Stimulated activated naive CD8-positive, alpha-beta T cell treated with anti-CD3 and anti-CD28 coated beads, Interleukin-15, amount 100 ng/mL, for 72 hours (primary cell): ENCODE measurements around the gene IGSF11.

ENCODE experiments used
- ATAC-seq: fragments of 150-1000 bp; cut with Tn5 transposase; 2 replicates; pipeline ENCODE4 v1.10.0; 2021; ENCODE audit warnings: mild to moderate bottlenecking, moderate library complexity
- DNase-seq, 2 donors: peaks; one replicate each; pipeline ENCODE4 v3.0.0; 2021 to 2022
- H3K27ac Mint-ChIP-seq, 2 donors: one replicate each; pipeline ENCODE4 v1.8.0; 2022; ENCODE audit warnings: mild to moderate bottlenecking in 2 of 2, mixed read lengths in 2 of 2, moderate library complexity in 2 of 2
- H3K27me3 Mint-ChIP-seq: one replicate; pipeline ENCODE4 v1.8.0; 2022; ENCODE audit warnings: mixed read lengths
- H3K4me1 Mint-ChIP-seq: one replicate; pipeline ENCODE4 v1.8.0; 2022; ENCODE audit warnings: mild to moderate bottlenecking, mixed read lengths
- H3K4me3 Mint-ChIP-seq, 2 donors: one replicate each; pipeline ENCODE4 v1.8.0; 2022; ENCODE audit warnings: mild to moderate bottlenecking in 2 of 2, mixed read lengths in 2 of 2, moderate library complexity in 1 of 2
- H3K9me3 Mint-ChIP-seq, 2 donors: one replicate each; pipeline ENCODE4 v1.8.0; 2022; ENCODE audit warnings: mixed read lengths in 2 of 2

IGSF11 gene

DNA sequence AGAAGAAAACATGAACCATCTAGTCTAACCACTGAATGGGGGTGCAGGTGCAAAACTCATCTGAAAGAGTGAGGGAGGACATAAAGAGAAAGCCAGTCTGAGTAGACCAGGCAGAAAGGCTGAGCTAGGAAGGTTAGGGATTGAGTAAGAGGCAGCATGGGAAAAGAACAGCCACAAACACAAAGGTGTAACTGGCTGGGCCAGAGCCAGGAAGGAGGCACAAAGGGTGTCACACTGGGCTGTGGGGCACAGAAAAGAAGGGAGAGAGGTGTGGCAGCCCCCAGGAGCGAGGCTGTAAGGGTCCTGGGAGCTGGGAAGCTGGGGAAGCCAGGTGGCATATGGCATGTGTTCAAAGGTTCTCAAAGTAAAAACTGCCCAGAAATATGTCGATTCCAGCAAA lies 18.7 kb downstream of the IGSF11 start:
- H3K27ac Mint-ChIP-seq: no peak overlapping the region
- H3K4me1 Mint-ChIP-seq: peaks cover 6% of the 10 kb centered on the region
- H3K4me3 Mint-ChIP-seq: no peak overlapping the region
- ATAC-seq (no peak), DNase-seq (no peak)
- no peaks in the 10 kb centered on the region for H3K9me3 Mint-ChIP-seq
- H3K27me3 Mint-ChIP-seq: no peaks in the 10 kb centered on the region

DNA sequence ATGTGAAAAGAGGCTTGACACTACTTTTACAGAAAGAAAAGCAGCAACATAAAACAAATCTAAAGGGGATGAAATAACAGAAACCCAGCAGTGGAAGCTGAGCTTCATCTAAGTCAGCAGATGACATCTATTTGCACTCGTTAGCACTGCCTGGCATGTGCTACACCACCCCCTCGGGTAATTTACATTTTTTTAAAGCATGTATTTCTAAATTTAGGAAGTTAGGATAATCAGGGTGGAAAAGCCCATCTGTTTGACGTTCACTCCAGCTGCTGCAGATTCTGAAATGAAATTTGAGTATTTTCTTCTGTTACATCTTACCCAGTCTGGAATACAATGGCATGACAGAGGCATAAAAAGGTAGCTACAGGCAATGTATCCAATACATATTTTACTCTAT lies 20.7 kb downstream of the IGSF11 start:
- Mint-ChIP-seq H3K4me1 (no peaks in the 10 kb centered on the region), H3K27ac (no peak overlapping the region), H3K27me3 (no peaks in the 10 kb centered on the region), H3K9me3 (no peaks in the 10 kb centered on the region), H3K4me3 (no peak overlapping the region)
- DNase-seq (no peak), ATAC-seq (no peak)

DNA sequence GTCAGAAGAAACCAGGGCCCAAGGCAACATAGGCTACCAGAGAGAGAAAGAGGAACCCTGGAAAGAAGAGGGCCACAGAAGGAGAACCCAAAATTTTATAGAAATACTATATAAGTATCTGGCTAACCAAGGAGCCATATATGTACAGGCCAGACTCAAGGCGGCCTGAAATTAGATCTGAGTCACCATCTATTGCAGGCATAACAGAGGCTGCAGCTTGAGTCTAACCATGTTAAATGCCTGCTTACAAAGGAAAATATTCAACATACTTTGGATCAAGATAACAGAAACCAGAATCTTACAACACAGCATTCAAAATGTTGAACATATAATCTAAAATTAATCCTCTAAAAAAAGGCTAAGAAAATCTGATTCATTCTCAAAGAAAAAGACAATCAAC lies 23.1 kb downstream of the IGSF11 start:
- peaks cover 7% of the 10 kb centered on the region in 2 donors for H3K9me3 Mint-ChIP-seq

DNA sequence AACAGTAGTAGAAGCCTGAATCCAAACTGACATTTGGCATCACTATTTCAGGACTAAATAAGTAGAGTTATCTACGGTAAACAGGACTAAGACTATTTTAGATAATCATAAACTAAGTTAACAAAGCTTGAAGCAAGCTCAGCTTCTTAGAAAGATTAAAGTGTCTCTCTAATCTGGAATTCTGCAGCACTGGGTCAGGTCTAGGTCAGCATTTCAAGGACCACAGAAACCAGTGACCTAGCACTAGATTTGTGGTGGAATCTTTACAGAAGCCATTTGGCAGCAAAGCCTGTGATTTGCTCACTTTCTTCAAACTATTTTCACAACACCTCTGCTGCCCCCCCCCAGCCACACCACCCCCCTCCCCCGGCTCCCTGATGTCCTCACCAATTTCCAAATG lies 37.5 kb downstream of the IGSF11 start:
- no peak overlapping the region for H3K27ac Mint-ChIP-seq
- ATAC-seq (no peak), DNase-seq (no peak)
- H3K9me3 Mint-ChIP-seq: no peaks in the 10 kb centered on the region
- H3K27me3 Mint-ChIP-seq: no peaks in the 10 kb centered on the region
- H3K4me3 Mint-ChIP-seq: no peak overlapping the region
- no peaks in the 10 kb centered on the region for H3K4me1 Mint-ChIP-seq

More for the DNA sequence above, 23.1 kb downstream of the IGSF11 start:
- Mint-ChIP-seq H3K4me3 (no peak overlapping the region), H3K27me3 (no peaks in the 10 kb centered on the region), H3K27ac (no peak overlapping the region), H3K4me1 (no peaks in the 10 kb centered on the region)
- no peak for ATAC-seq
- DNase-seq: no peak

DNA sequence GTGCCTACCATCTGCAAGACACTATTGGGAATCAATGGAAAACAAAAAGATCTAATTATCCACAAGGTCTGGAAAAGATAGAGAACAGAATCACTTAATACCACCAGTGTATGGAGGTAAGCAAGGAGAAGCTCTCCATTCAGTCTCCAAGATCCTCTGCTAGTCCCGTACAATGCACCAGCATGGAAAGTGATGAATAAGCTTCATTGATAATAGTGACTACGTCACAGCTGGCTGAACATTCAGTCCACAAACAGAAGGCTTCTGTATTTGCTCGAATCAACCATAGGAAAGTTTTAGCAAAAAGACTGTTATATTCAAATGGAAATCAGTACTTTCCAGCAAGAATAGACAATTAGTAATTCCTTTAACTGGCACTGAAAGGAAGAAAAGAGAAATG lies 42.9 kb downstream of the IGSF11 start:
- no peak for DNase-seq
- no peak overlapping the region for H3K27ac Mint-ChIP-seq
- H3K9me3 Mint-ChIP-seq: no peaks in the 10 kb centered on the region
- H3K4me1 Mint-ChIP-seq: no peaks in the 10 kb centered on the region
- ATAC-seq: no peak
- no peak overlapping the region for H3K4me3 Mint-ChIP-seq
- H3K27me3 Mint-ChIP-seq: no peaks in the 10 kb centered on the region

DNA sequence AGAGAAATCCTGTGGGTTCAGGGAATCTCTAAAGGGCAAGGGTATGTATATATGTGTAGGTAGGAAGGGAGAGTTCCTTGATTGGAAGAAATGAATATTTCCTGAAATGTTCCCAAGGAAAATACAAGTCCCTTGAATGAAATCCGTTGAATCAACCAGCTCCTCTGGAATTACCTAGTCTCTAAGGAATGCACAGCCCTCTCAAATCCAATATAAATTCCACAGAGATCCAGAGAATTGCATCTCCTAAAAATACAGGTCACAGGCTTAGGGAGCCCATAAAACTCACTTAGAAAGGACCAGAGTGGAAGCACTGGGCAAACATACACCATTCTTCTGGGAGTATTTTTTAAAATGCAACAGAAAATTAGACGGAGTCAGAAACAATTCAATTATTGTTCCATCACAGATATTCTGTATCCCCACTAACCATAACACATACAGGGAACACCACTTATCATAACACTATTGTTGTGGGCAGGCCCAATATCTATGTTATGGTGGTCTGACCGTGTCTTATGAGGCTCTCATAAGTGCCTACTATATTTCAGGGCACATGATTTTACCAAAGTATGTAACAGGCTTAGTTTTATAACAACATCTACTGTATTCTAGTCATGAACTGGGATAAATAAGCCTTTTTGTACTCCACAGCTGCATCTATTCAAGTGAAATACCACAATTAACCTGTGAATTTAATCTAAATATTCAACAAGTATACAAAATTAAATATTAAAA lies 43.7 kb downstream of the IGSF11 start:
- ATAC-seq (no peak), DNase-seq (no peak)
- no peak overlapping the region for H3K4me3 Mint-ChIP-seq
- no peaks in the 10 kb centered on the region for H3K4me1 Mint-ChIP-seq
- H3K27me3 Mint-ChIP-seq: no peaks in the 10 kb centered on the region
- H3K27ac Mint-ChIP-seq: no peak overlapping the region
- no peaks in the 10 kb centered on the region for H3K9me3 Mint-ChIP-seq

DNA sequence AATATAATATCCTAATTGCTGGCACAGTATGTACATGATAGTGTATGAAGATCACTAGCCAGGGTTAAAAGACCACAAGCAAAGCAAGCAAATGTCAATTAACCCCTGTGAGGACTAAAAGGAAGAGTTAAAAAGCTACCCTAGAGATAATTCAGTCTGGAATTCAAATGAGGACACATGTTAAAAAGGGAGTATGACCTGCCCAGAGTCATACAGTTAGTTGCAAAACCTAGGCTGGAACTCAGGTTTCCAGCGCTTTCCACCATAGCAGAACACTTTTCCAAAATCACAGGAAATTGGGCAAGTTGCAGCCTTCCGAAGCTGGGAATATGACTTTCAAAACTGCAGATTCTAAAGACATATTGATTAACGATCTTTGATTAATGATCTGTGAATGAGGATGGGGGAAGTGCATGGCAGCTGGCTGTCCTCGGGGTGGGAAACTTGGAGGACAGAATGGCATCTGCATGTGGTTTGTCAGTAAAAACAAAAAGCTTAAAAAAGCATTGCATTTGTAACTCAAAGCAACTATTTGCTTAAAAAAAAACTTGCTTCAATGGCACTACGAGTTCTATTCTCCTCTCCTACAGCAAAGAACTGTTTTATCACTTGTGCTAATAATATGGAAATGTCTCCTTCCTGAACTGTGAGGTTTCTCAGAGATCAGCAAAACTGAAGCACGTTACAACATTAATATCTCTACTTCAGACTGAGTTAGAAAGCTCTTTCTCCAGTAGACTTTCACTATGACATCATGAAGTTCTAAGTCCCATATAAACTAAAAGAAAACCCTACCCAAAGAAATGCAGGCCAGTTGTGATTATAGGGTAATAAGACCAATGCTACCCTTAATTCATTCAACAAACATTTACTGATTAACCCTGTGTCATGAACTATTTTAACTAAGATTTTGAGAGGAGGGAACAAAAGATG lies 46.2 kb downstream of the IGSF11 start:
- H3K4me3 Mint-ChIP-seq: no peak overlapping the region
- no peak overlapping the region for H3K27ac Mint-ChIP-seq
- no peaks in the 10 kb centered on the region for H3K27me3 Mint-ChIP-seq
- no peaks in the 10 kb centered on the region for H3K9me3 Mint-ChIP-seq
- DNase-seq: no peak
- ATAC-seq: no peak
- peaks cover 9% of the 10 kb centered on the region for H3K4me1 Mint-ChIP-seq

DNA sequence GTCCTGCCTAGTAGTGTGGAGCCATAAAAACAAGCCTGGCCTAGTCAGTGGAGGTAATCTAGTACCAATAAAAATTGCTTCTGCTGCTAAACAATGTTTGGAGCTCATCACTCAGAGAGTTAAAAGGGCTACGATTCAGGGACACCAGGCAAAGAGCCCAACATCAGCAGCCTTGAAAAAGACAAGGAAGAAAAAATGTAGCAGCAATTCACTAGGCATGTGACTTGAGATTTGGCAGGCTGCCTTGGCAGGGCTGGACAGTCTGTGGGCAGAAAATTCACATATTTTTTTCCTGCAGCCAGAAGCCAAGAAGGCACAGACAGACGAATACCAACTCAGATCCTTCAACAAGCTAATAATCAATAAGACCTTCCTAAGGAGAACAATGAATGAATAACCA lies 47.2 kb downstream of the IGSF11 start:
- DNase-seq: no peak
- ATAC-seq: no peak
- Mint-ChIP-seq H3K27me3 (no peaks in the 10 kb centered on the region), H3K4me1 (peaks cover 9% of the 10 kb centered on the region), H3K27ac (no peak overlapping the region), H3K4me3 (no peak overlapping the region), H3K9me3 (no peaks in the 10 kb centered on the region)

DNA sequence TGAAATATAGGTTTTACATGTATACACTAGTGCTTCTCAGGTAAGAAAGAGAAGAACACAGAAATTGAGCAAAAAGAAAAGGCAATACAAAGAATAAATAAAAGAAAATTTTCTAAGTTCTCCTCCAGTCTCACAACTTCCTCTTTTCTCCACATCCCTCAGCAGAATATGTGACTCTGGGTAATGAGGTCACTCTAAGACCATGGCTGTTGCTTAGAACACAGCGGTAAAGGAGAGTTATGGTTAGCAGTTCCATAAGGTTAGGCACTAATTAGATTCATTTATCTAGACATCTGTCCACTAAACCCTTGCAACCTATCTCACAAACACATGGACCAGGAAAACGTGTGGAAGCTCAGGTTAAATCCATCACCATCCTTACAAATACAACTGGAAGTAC lies 47.9 kb downstream of the IGSF11 start:
- H3K4me3 Mint-ChIP-seq: no peak overlapping the region
- H3K4me1 Mint-ChIP-seq: peaks cover 12% of the 10 kb centered on the region
- DNase-seq (no peak), ATAC-seq (no peak)
- no peak overlapping the region for H3K27ac Mint-ChIP-seq
- no peaks in the 10 kb centered on the region for H3K27me3 Mint-ChIP-seq
- no peaks in the 10 kb centered on the region for H3K9me3 Mint-ChIP-seq

DNA sequence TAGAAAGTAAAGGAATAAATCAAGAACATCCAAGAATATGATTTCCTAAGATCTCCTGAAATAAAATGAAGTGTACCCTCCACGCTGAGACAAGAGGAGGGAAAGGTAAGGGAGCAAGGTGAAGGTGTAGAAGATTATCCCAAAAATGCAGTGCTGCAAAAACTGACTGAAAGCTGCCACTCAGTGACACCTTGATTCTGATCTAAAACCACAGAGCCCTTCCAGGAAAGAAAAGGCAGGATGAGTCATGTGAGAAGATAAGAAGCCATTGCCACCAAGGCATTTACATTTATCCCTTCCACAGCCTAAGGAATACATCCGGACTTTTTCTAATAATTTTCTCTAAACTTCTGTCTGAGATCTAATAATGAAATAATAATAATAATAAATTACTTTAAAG lies 49.9 kb downstream of the IGSF11 start:
- peaks cover 16% of the 10 kb centered on the region for H3K4me1 Mint-ChIP-seq
- H3K27me3 Mint-ChIP-seq: no peaks in the 10 kb centered on the region
- H3K9me3 Mint-ChIP-seq: no peaks in the 10 kb centered on the region
- no peak overlapping the region for H3K27ac Mint-ChIP-seq
- no peak overlapping the region for H3K4me3 Mint-ChIP-seq
- no peak for ATAC-seq
- DNase-seq: no peak

DNA sequence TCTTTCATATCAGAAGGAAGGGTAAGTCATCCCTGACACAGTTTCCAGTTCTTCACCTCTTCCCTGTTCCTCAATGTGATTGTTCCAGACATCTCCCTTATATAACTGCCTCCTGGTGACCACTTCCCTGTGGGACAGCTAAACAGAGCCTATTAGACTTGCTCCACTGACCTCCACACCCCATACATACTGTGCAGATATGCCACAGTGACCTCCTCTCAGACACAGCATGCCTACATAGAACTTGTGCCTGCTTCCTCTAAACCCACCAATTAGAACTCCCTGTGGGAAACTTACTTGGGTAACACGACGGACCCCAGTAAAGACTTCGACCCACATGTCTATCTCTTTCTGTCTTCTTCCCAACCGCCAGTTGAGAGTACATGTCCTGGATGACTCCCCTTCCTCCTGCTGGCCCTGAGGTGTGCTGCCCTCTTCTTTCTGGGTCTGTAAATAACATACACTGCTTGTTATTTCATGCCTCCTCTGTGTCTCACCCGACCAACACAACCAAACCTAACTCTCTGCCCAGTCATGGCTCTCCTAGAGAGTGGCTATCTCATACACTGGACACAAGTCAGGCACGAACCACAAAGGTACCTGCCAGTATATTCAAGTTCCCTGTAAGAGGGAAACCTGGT lies 53.0 kb downstream of the IGSF11 start:
- DNase-seq (no peak), ATAC-seq (no peak)
- no peak overlapping the region for H3K4me3 Mint-ChIP-seq
- no peak overlapping the region for H3K27ac Mint-ChIP-seq
- H3K27me3 Mint-ChIP-seq: no peaks in the 10 kb centered on the region
- H3K4me1 Mint-ChIP-seq: peaks cover 16% of the 10 kb centered on the region
- no peaks in the 10 kb centered on the region for H3K9me3 Mint-ChIP-seq

DNA sequence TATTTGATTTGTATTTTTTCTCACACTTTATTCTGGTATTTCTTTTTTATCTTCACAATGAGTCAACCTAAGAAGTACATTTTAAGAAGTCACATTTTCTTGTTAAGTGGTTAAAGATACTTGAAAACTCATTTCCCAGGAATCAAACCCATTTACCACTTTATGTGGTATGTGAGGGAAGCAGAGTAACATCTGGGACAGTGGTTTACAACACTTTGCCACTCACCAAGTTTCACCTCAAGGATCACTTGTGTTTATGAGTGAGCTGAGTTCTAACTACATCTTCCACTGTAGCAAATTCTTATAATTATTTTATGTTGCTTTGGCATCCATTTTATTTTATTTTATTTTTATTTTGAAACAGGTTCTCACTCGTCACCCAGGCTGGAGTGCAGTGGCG lies 53.8 kb downstream of the IGSF11 start:
- H3K9me3 Mint-ChIP-seq: no peaks in the 10 kb centered on the region
- no peak overlapping the region for H3K4me3 Mint-ChIP-seq
- H3K27me3 Mint-ChIP-seq: no peaks in the 10 kb centered on the region
- peaks cover 21% of the 10 kb centered on the region for H3K4me1 Mint-ChIP-seq
- no peak for DNase-seq
- H3K27ac Mint-ChIP-seq: no peak overlapping the region
- ATAC-seq: peak; percentile 80

DNA sequence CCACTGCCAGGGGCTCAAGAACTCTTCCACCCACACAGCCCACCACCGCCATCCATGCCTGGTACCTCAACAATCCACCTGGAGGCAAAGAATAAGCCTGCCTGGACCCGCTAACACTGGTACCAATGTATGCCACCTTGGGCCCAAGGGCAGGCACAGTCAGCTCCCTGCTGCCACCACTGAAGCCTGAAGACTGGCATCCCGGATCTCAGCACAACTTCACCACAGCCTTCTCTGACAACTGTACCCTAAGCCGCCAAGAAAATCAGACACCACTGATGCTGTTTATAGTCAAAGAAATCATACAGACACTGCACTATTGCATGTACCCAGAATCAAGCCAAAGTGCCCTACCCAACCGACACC lies 56.3 kb downstream of the IGSF11 start:
- no peak overlapping the region for H3K27ac Mint-ChIP-seq
- ATAC-seq (no peak), DNase-seq (no peak)
- no peaks in the 10 kb centered on the region for H3K9me3 Mint-ChIP-seq
- H3K4me3 Mint-ChIP-seq: no peak overlapping the region
- H3K27me3 Mint-ChIP-seq: no peaks in the 10 kb centered on the region
- H3K4me1 Mint-ChIP-seq: peaks cover 12% of the 10 kb centered on the region

DNA sequence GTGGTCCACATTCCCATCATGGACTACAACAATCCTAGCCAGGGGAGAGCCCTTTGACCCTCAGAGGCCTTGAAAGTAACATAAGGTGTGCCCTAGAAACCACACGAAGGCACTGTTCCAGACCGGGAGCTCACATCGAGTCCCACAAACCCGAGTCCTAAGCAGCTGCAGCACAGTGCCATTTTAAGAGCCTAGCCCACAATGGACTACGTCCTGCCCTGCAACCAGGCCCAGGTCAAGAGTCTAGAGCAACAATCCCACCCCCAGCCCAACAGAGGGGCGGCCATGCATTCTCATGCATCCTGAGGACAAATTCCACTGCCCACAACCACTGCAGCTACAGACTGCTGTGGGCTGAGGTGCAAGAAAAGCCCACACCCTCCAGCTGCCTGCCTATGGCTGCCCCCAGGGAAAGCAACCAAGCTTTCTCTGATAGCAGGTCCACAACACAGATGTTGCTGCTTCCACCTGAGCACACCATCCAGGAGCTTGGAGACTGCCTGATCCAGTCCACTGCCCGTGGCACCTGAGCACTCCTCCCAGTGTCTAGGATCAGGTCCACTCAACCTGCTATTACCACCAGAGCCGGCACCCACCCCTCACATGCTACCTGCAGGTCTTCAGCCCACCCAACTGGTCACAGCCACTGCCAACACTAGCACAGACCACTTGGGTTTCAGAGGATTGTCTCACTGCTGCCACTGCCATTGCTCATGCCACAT lies 56.8 kb downstream of the IGSF11 start:
- H3K4me1 Mint-ChIP-seq: peaks cover 12% of the 10 kb centered on the region
- ATAC-seq: peak; percentile 9
- H3K9me3 Mint-ChIP-seq: no peaks in the 10 kb centered on the region
- no peak for DNase-seq
- no peak overlapping the region for H3K27ac Mint-ChIP-seq
- no peak overlapping the region for H3K4me3 Mint-ChIP-seq
- no peaks in the 10 kb centered on the region for H3K27me3 Mint-ChIP-seq

DNA sequence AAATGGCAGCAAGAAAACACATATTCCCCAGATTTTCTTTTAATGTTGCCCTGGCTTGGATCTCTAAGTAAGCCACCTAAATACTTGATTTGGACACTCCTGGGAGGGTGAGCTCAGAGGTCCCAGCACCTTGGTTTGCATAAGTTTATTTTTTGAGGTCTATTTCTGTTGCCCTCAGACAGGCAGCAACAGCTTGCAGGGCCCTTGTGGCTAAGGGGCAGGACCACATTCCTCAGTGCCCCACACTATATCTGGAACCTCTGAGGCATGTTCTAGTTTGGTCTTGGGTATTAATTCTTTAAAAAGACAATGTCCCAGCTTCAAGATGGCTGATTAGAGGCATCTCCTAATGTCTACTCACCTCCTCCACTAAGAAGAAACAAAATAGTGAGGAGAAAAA lies 57.5 kb downstream of the IGSF11 start:
- H3K27me3 Mint-ChIP-seq: no peaks in the 10 kb centered on the region
- no peaks in the 10 kb centered on the region for H3K9me3 Mint-ChIP-seq
- no peak for DNase-seq
- no peak overlapping the region for H3K27ac Mint-ChIP-seq
- peaks cover 12% of the 10 kb centered on the region for H3K4me1 Mint-ChIP-seq
- no peak overlapping the region for H3K4me3 Mint-ChIP-seq
- no peak for ATAC-seq
